Measurements from ENCODE around the gene PXDN.

DNA sequence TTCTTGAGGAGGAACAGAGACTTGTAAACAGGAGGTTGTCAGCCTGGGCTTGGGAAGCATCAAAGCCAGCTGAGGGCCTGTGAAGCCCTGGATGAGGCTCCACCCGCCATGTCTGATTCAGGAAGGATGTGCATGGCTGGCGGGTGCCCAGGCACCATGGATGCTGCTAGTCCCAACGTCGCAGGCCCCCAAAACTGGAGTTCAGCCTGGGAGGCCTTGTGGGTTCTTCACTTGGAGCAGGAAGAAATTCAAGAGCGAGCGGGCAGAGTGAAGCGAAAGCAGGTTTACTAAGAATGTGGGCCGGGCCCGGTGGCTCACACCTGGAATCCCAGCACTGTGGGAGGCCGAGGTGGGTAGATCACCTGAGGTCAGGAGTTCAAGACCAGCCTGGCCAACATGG, 12.1 kb upstream of the PXDN start:
- TF ChIP-seq GATA2 (IDR thresholded peaks at IDR 0.05; ENCODE audit: low read depth, low read length) (no peak), GATA3 (IDR thresholded peaks at IDR 0.05; ENCODE audit: low read depth, low read length) (no peak)
